ENCODE measurements around the gene VPS13D. TPM values are rescaled to one million over a fixed set of nuclear protein-coding genes. Genes with fewer than 3 reads are reported as not detected.

The VPS13D gene
- total RNA-seq, 1 experiment from 2014 or later = 20.2 TPM

GRCh38 chr1:12472798-12473551 is 243.1 kb downstream of the VPS13D start:
- Histone ChIP-seq H3K23ac (ENCODE audit: insufficient read length, low read depth, low read length) (no peak overlapping the region), H3K27me3 (ENCODE audit: insufficient read depth, low read length) (no peaks in the 10 kb centered on the region), H3K79me1 (ENCODE audit: insufficient read depth, low read depth, low read length, poor library complexity, severe bottlenecking) (no peaks in the 10 kb centered on the region), H2BK20ac (ENCODE audit: low read depth, low read length, poor library complexity, severe bottlenecking) (no peak overlapping the region), H4K5ac (ENCODE audit: insufficient read length, low read depth, low read length) (no peak overlapping the region), H3K4me1 (ENCODE audit: insufficient read depth, low read length) (no peaks in the 10 kb centered on the region; the same call in 1 of the 2 replicates), H3K4ac (ENCODE audit: low read depth, low read length) (no peak overlapping the region), H4K8ac (replicated peaks; ENCODE audit: insufficient read length, low read depth, low read length) (no peak overlapping the region), H4K91ac (ENCODE audit: insufficient read length, low read depth, low read length) (no peak overlapping the region), H3K9me3 (ENCODE audit: control insufficient read depth, low read depth, low read length) (peaks cover 17% of the 10 kb centered on the region), H3K27ac (ENCODE audit: insufficient read length, low read depth, low read length) (no peak overlapping the region), H2AFZ (ENCODE audit: low read length) (no peak overlapping the region), H3K14ac (ENCODE audit: insufficient read depth, low read length) (no peak overlapping the region), H3K4me2 (ENCODE audit: insufficient read depth, insufficient read length, low read length) (no peak overlapping the region), H2BK15ac (ENCODE audit: low read depth, low read length) (no peak overlapping the region), H3T11ph (ENCODE audit: low read length) (no peak overlapping the region), H3K9ac (ENCODE audit: extremely low read depth, insufficient read length, low read length) (no peak overlapping the region), H2BK5ac (ENCODE audit: insufficient read length, low read length) (no peak overlapping the region), H2BK12ac (ENCODE audit: insufficient read length, low read depth, low read length) (no peak overlapping the region), H3K56ac (ENCODE audit: insufficient read length, low read depth, low read length) (no peak overlapping the region), H2AK5ac (ENCODE audit: insufficient read length, low read length) (no peak overlapping the region), H2BK120ac (ENCODE audit: low read depth, low read length, poor library complexity, severe bottlenecking) (no peak overlapping the region), H3K23me2 (ENCODE audit: insufficient read length, low read depth, low read length, poor library complexity, severe bottlenecking) (no peaks in the 10 kb centered on the region), H3K79me2 (ENCODE audit: insufficient read depth, low read length) (no peaks in the 10 kb centered on the region), H3K18ac (ENCODE audit: insufficient read length, low read depth, low read length) (no peak overlapping the region), H4K20me1 (ENCODE audit: control insufficient read depth, insufficient read depth, insufficient read length) (no peaks in the 10 kb centered on the region)
- no peak overlapping the region for H3K27ac Mint-ChIP-seq
- peaks cover 14 to 20% of the 10 kb centered on the region in 2 experiments; a peak in 4 of 5 replicates for H3K9me3 Mint-ChIP-seq
- H3K36me3 Mint-ChIP-seq (ENCODE audit: insufficient read depth in 1 of 3, low read depth in 3 of 3) = peaks cover 15 to 27% (median 25%) of the 10 kb centered on the region in 3 experiments
- no peaks in the 10 kb centered on the region for H3K27me3 Mint-ChIP-seq (ENCODE audit: low read depth)
- no peak overlapping the region for H3K4me3 Mint-ChIP-seq
- H3K4me1 Mint-ChIP-seq = peaks cover 3 to 6% of the 10 kb centered on the region in 2 experiments
- DNase-seq = no peak
- no peak for TF ChIP-seq CTCF (conservative IDR thresholded peaks at IDR 0.05)
- no CpG with 5 or more reads among the region's 12 CpGs for WGBS (ENCODE audit: extremely low coverage, insufficient read length, low lambda C conversion rate)

All from H9 (cell line).